GM21528 (cell line): ENCODE results near the gene LRRC26.

ENCODE experiments used
- ATAC-seq: cut with Tn5 transposase; IDR thresholded peaks from one replicate; pipeline ENCODE4 v1.9.1; 2021; ENCODE audit warnings: mild to moderate bottlenecking, moderate library complexity; ENCODE audit not compliant: unreplicated experiment, low FRiP score

The LRRC26 gene

GRCh38 chr9:137186385-137186784, 16.5 kb upstream of the LRRC26 start:
- ATAC-seq = no peak

- ATAC-seq = no peak
Measured at GRCh38 chr9:137185921-137186320, 16.1 kb upstream of the LRRC26 start.

GRCh38 chr9:137184881-137185660, 15.2 kb upstream of the LRRC26 start:
- no peak for ATAC-seq

- no peak for ATAC-seq
Measured at GRCh38 chr9:137183980-137184595, 14.2 kb upstream of the LRRC26 start.

GRCh38 chr9:137182836-137183235, 13.0 kb upstream of the LRRC26 start:
- no peak for ATAC-seq

GRCh38 chr9:137181680-137182079, 11.8 kb upstream of the LRRC26 start:
- no peak for ATAC-seq

GRCh38 chr9:137180491-137180890, 10.6 kb upstream of the LRRC26 start:
- ATAC-seq = no peak

- no peak for ATAC-seq
Measured at GRCh38 chr9:137179761-137180160, 9.9 kb upstream of the LRRC26 start.

- ATAC-seq = no peak
Measured at GRCh38 chr9:137178939-137179630, 9.2 kb upstream of the LRRC26 start.

GRCh38 chr9:137178201-137178938, 8.5 kb upstream of the LRRC26 start:
- ATAC-seq = no peak

GRCh38 chr9:137176302-137177182, 6.7 kb upstream of the LRRC26 start:
- no peak for ATAC-seq

- no peak for ATAC-seq
Measured at GRCh38 chr9:137175345-137175961, 5.6 kb upstream of the LRRC26 start.

GRCh38 chr9:137174722-137175293, 5.0 kb upstream of the LRRC26 start:
- ATAC-seq = no peak

GRCh38 chr9:137173796-137174664, 4.2 kb upstream of the LRRC26 start:
- ATAC-seq = no peak

GRCh38 chr9:137172901-137173795, 3.3 kb upstream of the LRRC26 start:
- ATAC-seq = no peak

- no peak for ATAC-seq
Measured at GRCh38 chr9:137171149-137171900, 1.5 kb upstream of the LRRC26 start.
